ENCODE measurements around the gene ATL2. TPM values are rescaled to one million over a fixed set of nuclear protein-coding genes. Genes with fewer than 3 reads are reported as not detected.

The ATL2 gene
- polyA plus RNA-seq, 3 donors, result 7.8 to 28.3 (median 10.8) TPM

DNA sequence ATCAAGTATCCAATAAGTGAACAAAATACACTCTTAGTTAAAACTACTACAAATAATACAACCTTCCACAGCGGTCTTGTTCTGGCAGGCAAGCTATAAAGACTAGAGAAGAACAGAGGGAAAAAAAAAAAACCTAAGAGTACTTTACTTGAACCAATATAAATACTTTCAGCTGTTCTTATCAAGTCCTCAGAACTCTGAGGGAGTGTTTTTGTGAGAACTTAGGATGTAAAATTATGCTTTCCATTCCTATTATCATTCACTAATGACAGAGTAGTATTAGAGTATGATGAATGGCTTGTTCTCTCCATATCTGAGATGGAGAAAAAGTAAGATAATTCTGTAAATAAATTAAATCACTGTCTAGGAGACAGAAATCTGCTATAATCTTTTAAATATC lies 68.3 kb downstream of the ATL2 start:
- TF ChIP-seq, protein P1, sequence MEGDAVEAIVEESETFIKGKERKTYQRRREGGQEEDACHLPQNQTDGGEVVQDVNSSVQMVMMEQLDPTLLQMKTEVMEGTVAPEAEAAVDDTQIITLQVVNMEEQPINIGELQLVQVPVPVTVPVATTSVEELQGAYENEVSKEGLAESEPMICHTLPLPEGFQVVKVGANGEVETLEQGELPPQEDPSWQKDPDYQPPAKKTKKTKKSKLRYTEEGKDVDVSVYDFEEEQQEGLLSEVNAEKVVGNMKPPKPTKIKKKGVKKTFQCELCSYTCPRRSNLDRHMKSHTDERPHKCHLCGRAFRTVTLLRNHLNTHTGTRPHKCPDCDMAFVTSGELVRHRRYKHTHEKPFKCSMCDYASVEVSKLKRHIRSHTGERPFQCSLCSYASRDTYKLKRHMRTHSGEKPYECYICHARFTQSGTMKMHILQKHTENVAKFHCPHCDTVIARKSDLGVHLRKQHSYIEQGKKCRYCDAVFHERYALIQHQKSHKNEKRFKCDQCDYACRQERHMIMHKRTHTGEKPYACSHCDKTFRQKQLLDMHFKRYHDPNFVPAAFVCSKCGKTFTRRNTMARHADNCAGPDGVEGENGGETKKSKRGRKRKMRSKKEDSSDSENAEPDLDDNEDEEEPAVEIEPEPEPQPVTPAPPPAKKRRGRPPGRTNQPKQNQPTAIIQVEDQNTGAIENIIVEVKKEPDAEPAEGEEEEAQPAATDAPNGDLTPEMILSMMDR (IDR thresholded peaks at IDR 0.05), result no peak
- no peaks in the 10 kb centered on the region for H3K9me3 ChIP-seq (replicated peaks in 1 of 2; ENCODE audit: control insufficient read depth in 1 of 2, insufficient read depth in 1 of 2, low read length in 2 of 2)
- whole genome bisulfite sequencing (ENCODE audit: insufficient coverage), result no CpG with 5 or more reads among the region's 1 CpG
- H3K4me2 ChIP-seq (replicated peaks; ENCODE audit: extremely low read depth, low read length, poor library complexity, severe bottlenecking), result no peak overlapping the region
- H3K4me3 ChIP-seq (replicated peaks in 1 of 3; ENCODE audit: low read depth in 2 of 3, low read length in 3 of 3), result no peak overlapping the region
- Mint-ChIP-seq H3K4me3 (no peak overlapping the region), H3K27ac (no peak overlapping the region), H3K36me3 (peaks cover 78 to 91% of the 10 kb centered on the region in 2 donors), H3K4me1 (peaks cover 3% of the 10 kb centered on the region), H3K27me3 (ENCODE audit: low read depth in 3 of 3) (peaks cover 0 to 1% (median 0%) of the 10 kb centered on the region in 3 donors), H3K9me3 (peaks cover 0 to 4% (median 0%) of the 10 kb centered on the region in 7 donors)
- H2AFZ ChIP-seq (ENCODE audit: insufficient read depth, low read depth, low read length, poor library complexity, severe bottlenecking), result no peak overlapping the region
- H3K27me3 ChIP-seq (ENCODE audit: control insufficient read depth in 2 of 2, insufficient read depth in 2 of 2, low read length in 2 of 2), result no peaks in the 10 kb centered on the region
- H3K4me1 ChIP-seq (ENCODE audit: control insufficient read depth in 1 of 2, insufficient read depth in 2 of 2, low read length in 2 of 2), result no peaks in the 10 kb centered on the region
- intact Hi-C loops (cut with micrococcal nuclease), result no loop called here
- H3K79me2 ChIP-seq (ENCODE audit: insufficient read depth, low read length), result no peaks in the 10 kb centered on the region
- no peak overlapping the region for H3K27ac ChIP-seq (ENCODE audit: low read depth in 1 of 2, low read length in 2 of 2)
- DNase-seq, result no peak
- no peak overlapping the region for H3K9ac ChIP-seq (ENCODE audit: insufficient read depth, low read length, poor library complexity, severe bottlenecking)
- H4K20me1 ChIP-seq (ENCODE audit: insufficient read depth, low read length), result no peaks in the 10 kb centered on the region
- peaks cover 51 to 97% of the 10 kb centered on the region in 2 donors for H3K36me3 ChIP-seq (replicated peaks in 1 of 2; ENCODE audit: control insufficient read depth in 1 of 2, insufficient read depth in 2 of 2, low read length in 2 of 2)

DNA sequence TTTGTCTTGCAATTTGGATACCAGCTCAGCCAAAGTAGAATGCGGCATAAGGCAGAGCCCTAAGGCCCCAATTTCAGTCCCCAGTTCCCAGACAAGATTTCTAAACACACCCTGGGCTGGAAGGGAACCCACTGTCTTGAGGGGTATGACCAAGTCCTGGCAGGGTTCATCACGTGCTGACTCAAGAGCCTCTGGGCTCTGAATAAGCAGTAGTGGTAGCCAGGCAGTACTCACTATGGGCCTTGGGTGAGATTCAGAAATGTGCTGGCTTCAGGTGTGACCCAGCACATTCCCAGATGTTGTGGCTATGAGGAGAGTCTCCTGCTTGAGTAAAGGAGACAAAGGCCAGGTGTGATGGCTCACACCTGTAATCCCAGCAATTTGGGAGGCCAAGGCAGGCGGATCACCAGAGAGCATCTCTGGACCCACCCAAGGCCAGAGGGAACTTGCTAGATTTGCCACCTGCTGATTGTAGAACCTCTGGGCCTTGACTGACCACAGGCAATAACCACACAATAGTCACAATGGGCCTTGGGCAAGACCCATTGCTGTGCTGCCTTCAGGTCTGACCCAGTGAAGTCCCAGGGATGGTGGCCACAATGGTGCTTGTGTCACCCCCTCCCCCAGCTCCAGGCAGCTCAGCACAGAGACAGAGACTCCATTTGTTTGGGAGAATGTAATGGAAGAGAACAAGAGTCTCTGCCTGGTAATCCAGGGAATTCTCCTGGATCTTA lies 74.9 kb downstream of the ATL2 start:
- H3K9me3 ChIP-seq (replicated peaks in 1 of 2; ENCODE audit: control insufficient read depth in 1 of 2, insufficient read depth in 1 of 2, low read length in 2 of 2), result no peaks in the 10 kb centered on the region
- no peaks in the 10 kb centered on the region for H3K4me1 ChIP-seq (ENCODE audit: control insufficient read depth in 1 of 2, insufficient read depth in 2 of 2, low read length in 2 of 2)
- no peak overlapping the region for H3K4me2 ChIP-seq (replicated peaks; ENCODE audit: extremely low read depth, low read length, poor library complexity, severe bottlenecking)
- Mint-ChIP-seq H3K27me3 (ENCODE audit: low read depth in 3 of 3) (peaks cover 0 to 3% (median 0%) of the 10 kb centered on the region in 3 donors), H3K4me1 (peaks cover 7% of the 10 kb centered on the region), H3K4me3 (no peak overlapping the region), H3K36me3 (peaks cover 74 to 86% of the 10 kb centered on the region in 2 donors), H3K9me3 (no peaks in the 10 kb centered on the region), H3K27ac (peak overlapping the region in 3 of 7 donors; percentile 5 to 19 (median 17))
- H2AFZ ChIP-seq (ENCODE audit: insufficient read depth, low read depth, low read length, poor library complexity, severe bottlenecking), result no peak overlapping the region
- DNase-seq, result no peak
- WGBS (ENCODE audit: insufficient coverage), result 100% methylated on average over 2 of the region's 3 CpGs
- H3K27ac ChIP-seq (ENCODE audit: low read depth in 1 of 2, low read length in 2 of 2), result peak overlapping the region in 1 of 2 donors; percentile 46
- H3K36me3 ChIP-seq (replicated peaks in 1 of 2; ENCODE audit: control insufficient read depth in 1 of 2, insufficient read depth in 2 of 2, low read length in 2 of 2), result peaks cover 33 to 97% of the 10 kb centered on the region in 2 donors
- no peaks in the 10 kb centered on the region for H3K79me2 ChIP-seq (ENCODE audit: insufficient read depth, low read length)
- H4K20me1 ChIP-seq (ENCODE audit: insufficient read depth, low read length), result no peaks in the 10 kb centered on the region
- TF ChIP-seq, protein P1 (IDR thresholded peaks at IDR 0.05), result no peak
- H3K4me3 ChIP-seq (replicated peaks in 1 of 3; ENCODE audit: low read depth in 2 of 3, low read length in 3 of 3), result no peak overlapping the region
- intact Hi-C loops (cut with micrococcal nuclease), result no loop called here
- no peaks in the 10 kb centered on the region for H3K27me3 ChIP-seq (ENCODE audit: control insufficient read depth in 2 of 2, insufficient read depth in 2 of 2, low read length in 2 of 2)
- no peak overlapping the region for H3K9ac ChIP-seq (ENCODE audit: insufficient read depth, low read length, poor library complexity, severe bottlenecking)
